SK-N-SH (cell line): ENCODE measurements around the gene MFSD8.

Experiments used
- CHD2 ChIP-seq: fragments of 150-350 bp; IDR thresholded peaks from 2 replicates; pipeline ENCODE4 v1.6.1; 2018; ENCODE audit warnings: low read length; ENCODE audit not compliant: partially characterized antibody
- CTCF ChIP-seq: fragments of 200-600 bp; sonication (generic); IDR thresholded peaks from 2 replicates; pipeline ENCODE4 v1.6.1; 2017; ENCODE audit warnings: antibody characterized with exemption, mild to moderate bottlenecking, moderate library complexity
- ELF1 ChIP-seq: IDR thresholded peaks from 2 replicates; pipeline ENCODE4 v1.4.0; 2012
- FOXJ3 ChIP-seq: sonication (generic); formaldehyde crosslinking; IDR thresholded peaks from 2 replicates; pipeline ENCODE4 v1.5.1; 2020; ENCODE audit warnings: mild to moderate bottlenecking, missing genetic modification reagents
- JUND ChIP-seq: IDR thresholded peaks from 2 replicates; pipeline ENCODE4 v1.4.0; 2012
- MAX ChIP-seq: IDR thresholded peaks from 2 replicates; pipeline ENCODE4 v1.4.0; 2012; ENCODE audit warnings: low read depth
- MXI1 ChIP-seq: IDR thresholded peaks from 2 replicates; pipeline ENCODE4 v1.6.1; 2012; ENCODE audit warnings: mild to moderate bottlenecking, low read depth, low read length, improper control_type of control experiment
- POLR2AphosphoS5 ChIP-seq: IDR thresholded peaks from 2 replicates; pipeline ENCODE4 v1.6.1; 2012; ENCODE audit warnings: low read depth, low read length
- REST ChIP-seq: IDR thresholded peaks from 2 replicates; pipeline ENCODE4 v1.6.1; 2012; ENCODE audit warnings: mild to moderate bottlenecking, low read depth, low read length, moderate library complexity
- SIN3A ChIP-seq: IDR thresholded peaks from 2 replicates; pipeline ENCODE4 v1.6.1; 2012; ENCODE audit warnings: low read depth, mild to moderate bottlenecking, low read length, moderate library complexity, borderline replicate concordance
- TEAD4 ChIP-seq: IDR thresholded peaks from 2 replicates; pipeline ENCODE4 v1.4.0; 2012; ENCODE audit warnings: mild to moderate bottlenecking, borderline replicate concordance; ENCODE audit not compliant: insufficient read depth
- USF2 ChIP-seq: fragments of 150-350 bp; IDR thresholded peaks from 2 replicates; pipeline ENCODE4 v1.6.1; 2017; ENCODE audit warnings: antibody characterized with exemption, low read length, low read depth, borderline replicate concordance
- YY1 ChIP-seq: IDR thresholded peaks from 2 replicates; pipeline ENCODE4 v1.4.0; 2012; ENCODE audit warnings: low read depth, mild to moderate bottlenecking

GRCh38 chr4:127995776-127996175 lies 30.8 kb upstream of the MFSD8 start:
- TF ChIP-seq TEAD4 (no peak), CTCF (no peak), YY1 (no peak), FOXJ3 (CRISPR knock-in tag) (no peak), SIN3A (no peak), MXI1 (no peak), USF2 (no peak), JUND (no peak), POLR2AphosphoS5 (no peak), MAX (no peak), ELF1 (no peak), REST (no peak), CHD2 (no peak)
